Stimulated activated CD4-positive, alpha-beta T cell treated with anti-CD3 and anti-CD28 coated beads, Interleukin-12 subunit alpha, Interleukin-12 subunit beta, amount 100 ng/mL, for 48 hours (primary cell): ENCODE results near the gene IYD.
"Not testable (repeated sequence)": the region's sequence is repeated elsewhere in the genome, so short reads cannot be mapped to it uniquely, and the experiment has no call there.

Experiments
- DNase-seq, 3 donors: peaks; one replicate each; pipeline ENCODE4 v3.0.0-alpha.2; 2020; ENCODE audit warnings: low read depth in 2 of 3, low spot score in 1 of 3

Gene IYD

DNA sequence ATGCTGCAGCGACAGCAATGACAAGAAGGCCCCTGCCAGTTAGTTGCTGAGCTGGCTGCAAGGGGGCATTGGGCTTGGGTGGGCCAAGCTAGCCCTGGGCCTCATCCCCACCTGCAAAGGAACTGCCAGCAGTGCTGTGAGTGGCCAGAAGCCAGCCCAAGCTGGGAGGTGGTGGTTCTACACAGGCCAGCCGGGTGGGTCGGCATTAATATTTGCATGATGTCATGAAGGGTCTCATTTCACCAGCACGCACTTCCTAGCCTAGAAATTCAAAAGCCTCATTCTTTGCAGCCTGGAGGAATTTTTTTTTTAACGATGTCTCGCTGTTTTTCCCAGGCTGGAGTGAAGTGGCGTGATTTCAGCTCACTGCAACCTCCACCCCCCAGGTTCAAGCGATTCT lies 62.0 kb downstream of the IYD start:
- no peak for DNase-seq

DNA sequence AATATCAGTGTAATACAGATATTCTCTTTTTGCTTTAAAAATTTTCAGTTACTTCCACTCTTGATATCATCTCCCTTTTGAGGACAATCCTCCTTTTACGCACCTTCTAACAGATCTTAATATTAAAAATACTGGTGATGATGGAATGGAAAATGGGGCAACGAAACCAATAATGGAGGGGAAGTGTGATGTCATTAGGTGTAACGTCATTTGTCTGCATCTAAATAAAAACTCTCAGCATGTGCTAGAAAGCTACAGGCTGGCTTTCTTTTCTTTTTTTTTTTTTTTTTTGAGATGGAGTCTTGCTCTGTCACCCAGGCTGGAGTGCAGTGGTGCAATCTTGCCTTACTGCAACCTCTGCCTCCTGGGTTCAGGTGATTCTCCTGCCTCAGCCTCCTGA lies 66.5 kb downstream of the IYD start:
- DNase-seq: no peak

DNA sequence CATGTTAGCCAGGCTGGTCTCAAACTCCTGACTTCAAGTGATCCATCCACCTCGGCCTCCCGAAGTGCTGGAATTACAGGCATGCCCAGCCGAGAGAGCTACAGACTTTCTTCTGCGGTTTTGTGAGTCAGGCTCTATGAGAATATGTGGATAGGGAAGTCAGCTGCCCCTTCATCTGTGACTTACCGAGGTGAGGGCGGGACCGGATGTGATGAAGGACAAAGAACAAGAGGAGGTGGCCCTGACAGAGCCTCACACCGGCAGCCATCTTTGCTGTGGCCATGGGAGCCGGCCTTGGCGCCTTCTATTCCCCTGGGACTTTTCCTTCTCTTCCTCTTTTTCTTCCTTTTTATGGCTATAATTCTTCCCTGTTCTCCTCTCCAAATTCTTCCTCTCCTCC lies 67.0 kb downstream of the IYD start:
- DNase-seq: no peak

DNA sequence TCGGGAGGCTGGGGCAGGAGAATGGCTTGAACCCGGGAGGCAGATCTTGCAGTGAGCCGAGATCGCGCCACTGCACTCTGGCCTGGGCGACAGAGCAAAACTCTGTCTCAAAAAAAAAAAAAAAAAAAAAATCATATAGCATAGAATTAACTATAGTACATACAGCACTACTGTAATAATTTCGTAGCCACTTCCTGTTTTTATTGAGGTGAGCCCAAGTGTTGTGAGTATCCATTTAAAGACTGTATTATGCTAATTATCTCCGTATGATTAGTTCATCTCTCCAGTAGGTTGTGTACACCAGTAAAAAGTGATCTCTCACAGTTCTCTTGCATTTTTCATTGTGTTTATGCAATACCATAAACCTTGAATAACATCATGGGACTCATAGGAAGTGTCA lies 70.6 kb downstream of the IYD start:
- DNase-seq: no peak

DNA sequence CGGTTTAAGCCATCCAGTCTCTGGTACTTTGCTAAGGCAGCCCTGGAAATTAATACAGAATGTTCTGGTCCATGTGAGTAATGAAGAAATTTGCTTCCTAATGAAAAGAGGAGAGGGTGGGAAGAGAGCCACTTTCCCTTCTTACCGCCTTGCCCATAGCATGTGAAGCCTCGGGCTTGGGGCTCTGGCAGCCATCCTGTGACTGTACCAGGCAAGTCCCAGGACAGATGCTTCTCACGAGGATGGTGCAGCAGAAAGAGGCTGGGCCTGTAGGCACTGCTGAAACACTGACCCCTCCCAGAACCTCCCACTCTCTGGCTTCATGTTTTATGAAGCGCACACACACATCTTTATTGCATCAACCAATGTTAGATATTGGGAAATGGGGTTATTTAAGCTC lies 74.8 kb downstream of the IYD start:
- DNase-seq: no peak

DNA sequence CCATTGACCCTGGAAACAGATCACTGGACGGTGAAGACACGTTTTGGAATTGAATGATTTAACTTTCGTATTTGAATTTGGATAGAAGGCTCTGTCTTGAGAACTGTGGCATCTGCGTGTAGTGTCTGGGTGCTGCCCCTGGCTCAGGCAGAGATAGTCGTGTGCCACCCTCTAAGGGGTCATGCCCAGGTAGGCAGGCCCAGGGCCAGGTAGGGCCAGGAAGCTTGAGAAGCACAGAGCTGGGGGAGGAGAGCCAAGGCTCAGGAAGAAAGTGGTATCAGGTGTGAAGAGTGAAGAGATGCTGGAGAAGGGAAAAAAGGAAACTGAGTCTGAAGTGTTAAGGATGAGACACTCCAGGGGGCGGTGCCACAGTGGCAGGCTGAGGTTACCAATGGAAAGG lies 75.5 kb downstream of the IYD start:
- DNase-seq: no peak

DNA sequence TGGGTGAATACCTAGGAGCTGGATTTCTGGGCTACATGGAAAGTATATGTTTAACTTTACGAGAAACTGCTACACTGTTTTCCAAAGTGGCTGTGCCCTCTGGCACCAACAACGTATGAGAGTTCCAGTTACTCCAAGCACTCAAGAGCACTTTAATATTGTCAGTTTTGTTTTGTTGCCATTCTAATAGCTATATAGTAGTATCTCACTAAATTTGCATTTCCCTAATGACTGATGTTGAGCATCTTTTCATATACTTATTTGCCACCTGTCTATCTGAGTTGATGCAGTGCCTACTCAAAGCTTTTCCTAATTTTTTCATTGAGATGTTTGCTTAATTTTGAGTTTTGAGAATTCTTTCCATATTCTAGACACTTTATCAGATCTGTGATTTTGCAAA lies 76.7 kb downstream of the IYD start:
- no peak for DNase-seq

DNA sequence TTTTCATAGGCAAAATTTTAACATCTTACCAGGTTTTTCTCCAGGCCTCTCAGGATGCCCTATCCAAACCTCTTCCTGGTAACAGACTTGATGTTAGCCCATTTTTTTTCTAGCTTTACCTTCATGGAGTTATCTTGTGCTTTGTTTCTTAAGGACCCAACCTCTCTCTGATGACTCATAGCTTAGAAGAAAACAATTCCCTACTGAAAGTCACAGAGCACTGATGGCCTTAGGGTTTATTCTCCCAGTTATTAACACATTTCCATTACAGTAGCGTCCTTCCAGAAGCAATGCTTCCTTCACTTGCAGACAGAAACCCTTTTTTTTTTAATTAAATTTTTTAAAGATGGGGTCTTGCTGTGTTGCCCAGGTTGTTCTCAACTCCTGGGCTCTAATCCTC lies 79.4 kb downstream of the IYD start:
- DNase-seq: no peak

DNA sequence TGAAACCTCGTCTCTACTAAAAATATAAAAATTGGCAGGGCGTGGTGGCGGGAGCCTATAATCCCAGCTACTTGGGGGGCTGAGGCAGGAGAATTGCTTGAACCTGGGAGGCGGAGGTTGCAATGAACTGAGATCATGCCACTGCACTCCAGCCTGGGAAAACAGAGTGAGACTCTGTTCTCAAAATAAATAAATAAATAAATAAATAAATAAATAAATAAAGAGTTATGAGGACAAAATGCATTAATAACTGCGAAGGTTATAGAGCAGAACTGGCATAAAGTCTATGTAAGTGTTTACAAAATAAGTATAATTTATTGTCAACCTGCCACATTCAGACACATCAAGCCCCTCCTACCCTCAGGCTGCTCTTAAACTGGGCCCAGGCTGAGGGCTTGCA lies 80.2 kb downstream of the IYD start:
- not testable (repeated sequence) for DNase-seq

DNA sequence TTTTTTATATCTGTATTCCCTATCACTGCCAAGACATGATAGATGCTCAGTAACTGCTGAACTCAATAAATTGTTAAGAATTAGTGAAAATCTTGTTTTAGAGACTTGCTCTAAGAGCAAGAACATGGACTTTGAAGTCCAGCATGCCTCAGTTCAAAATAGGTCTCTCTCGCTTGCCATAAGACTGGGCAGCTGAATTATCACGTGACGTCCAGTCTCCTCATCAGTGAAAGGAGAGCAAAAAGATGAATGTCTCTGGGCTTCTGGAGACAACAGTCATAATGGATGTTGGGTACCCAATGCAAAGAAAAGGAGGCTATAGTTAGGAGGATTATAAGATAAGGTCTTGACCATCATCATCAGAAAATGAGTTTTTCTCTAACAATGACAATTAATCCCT lies 82.1 kb downstream of the IYD start:
- no peak for DNase-seq

DNA sequence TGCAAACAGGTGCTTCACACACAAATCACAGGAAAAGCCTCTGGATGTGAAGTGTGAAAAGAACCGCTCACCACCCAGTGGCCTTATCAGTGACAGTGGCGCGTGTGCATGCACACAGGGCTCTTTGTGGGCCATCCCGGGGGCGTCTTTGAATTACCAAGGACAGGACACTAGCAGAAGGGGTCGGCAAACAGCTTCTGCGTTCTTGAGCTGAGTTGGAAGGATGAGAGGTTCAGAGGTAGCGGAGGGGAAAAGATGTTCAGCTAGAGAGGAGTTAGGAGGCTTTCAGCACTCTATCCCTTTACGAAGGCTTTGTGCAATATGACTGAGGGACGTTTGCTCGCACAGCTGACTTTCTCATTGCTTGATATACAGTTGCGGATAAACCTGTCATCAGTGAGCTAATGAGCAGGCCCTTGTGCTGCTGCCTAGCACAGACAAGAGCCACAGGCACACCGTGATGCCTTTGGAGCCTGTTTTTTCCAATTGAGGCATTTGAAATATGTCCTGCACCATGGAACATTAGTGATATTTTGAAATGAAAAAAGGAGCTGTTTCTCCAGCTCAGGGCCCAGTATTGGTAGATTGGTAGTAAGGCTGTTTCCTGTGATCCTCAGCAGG lies 83.1 kb downstream of the IYD start:
- no peak for DNase-seq

DNA sequence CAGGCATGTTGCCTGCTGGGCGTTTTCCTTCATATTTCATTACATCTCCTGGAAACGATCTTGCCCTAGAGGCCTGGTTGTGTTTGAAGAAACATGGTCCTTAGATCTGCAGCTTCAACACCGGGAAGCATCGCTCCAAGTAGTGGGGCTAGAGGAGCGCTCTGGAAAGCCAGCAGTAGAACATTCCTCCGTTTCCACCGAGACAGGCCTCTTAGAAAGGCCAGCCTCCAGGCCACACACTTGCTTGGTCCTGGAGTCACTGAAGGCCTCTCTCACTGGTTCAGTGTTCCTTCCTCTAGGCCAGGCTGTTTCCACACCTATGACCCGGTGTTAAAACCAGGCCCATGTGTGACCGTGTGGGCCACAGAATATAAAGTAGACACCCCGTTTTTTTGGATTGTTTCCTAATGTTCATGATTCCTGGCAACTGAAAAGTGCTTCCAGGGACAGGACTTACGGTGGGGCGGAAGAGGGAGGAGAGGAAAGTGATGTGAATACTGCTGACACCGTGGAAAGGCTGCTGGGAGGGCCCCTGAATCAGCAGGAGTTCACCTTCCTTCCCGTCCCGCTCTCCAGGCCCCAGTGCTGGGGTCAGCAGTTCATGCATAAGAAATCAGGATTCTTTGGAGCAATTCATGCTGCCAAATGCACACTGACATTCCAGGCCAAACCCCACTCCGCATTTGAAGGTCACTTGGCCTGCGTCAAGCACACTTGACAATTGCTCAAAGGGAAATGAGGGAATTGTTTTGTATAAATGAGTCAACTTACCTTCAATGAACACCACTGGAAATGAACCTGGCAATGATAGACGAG lies 83.8 kb downstream of the IYD start:
- no peak for DNase-seq

DNA sequence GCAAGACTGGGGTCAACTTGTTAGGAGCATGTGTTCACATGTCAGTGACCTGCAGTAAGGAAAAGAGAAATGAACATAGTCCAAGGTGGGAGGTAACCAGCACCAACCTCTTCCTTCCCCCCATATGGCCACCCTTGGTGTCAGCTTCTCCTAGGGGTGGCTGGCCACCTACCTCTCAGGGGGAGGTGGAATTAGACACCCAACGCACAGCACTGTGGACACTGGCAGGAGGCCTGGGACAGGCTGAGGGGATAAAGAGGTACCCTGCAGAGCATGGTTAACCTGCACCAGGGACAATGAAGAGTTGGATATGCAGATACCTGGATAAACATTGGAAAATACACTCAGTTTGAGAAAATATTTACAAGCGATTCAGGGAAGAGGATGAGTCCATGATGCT lies 84.5 kb downstream of the IYD start:
- no peak for DNase-seq
